Measurements from ENCODE around the gene SIVA1.

The SIVA1 gene, protein sequence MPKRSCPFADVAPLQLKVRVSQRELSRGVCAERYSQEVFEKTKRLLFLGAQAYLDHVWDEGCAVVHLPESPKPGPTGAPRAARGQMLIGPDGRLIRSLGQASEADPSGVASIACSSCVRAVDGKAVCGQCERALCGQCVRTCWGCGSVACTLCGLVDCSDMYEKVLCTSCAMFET

DNA sequence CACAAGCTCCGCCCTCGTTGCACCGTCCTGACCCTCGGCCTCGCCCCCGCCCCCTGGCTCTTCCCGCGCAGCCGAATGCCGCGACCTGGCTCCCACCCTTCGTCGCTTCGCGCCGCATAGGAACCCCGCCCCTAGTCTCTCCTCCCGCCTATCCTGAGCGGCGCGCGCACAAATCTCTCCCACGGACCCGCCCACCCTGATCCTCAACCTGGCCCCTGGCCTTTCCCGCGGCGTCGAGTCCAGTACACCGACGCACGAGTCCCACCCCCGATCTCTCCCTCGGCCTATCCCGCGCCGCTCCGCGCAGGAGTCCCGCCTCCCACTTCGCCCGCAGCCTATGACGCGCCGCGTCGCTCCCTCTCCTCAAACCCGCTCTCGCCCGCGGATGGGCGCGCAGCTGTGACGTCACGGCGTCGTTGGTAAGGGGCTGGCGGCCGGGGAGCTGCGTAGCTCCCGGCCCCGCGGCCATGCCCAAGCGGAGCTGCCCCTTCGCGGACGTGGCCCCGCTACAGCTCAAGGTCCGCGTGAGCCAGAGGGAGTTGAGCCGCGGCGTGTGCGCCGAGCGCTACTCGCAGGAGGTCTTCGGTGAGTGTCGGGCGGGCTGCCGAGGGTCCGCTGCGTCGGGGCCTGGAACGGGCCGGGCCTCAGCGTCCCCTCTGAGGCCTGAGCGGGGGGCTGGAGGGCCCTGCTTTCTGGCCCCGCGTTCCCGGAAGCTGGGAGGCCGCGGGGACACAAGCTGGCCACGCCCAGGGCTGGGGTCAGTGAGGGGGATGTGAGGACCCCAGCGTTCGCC is at the start of gene SIVA1:
Gene SIVA1, plus strand, starts transcription at position 413 of the 793 bp plus-strand sequence. Its CDS starts 55 bp downstream, at position 468.
- DNase-seq (ENCODE audit: low read depth) = peak; percentile 100

- no peak for DNase-seq (ENCODE audit: low read depth)
Observed at GRCh38 chr14:104703269-104703668, 49.7 kb upstream of the SIVA1 start.

GRCh38 chr14:104704252-104704651 is 48.7 kb upstream of the SIVA1 start:
- no peak for DNase-seq (ENCODE audit: low read depth)

DNA sequence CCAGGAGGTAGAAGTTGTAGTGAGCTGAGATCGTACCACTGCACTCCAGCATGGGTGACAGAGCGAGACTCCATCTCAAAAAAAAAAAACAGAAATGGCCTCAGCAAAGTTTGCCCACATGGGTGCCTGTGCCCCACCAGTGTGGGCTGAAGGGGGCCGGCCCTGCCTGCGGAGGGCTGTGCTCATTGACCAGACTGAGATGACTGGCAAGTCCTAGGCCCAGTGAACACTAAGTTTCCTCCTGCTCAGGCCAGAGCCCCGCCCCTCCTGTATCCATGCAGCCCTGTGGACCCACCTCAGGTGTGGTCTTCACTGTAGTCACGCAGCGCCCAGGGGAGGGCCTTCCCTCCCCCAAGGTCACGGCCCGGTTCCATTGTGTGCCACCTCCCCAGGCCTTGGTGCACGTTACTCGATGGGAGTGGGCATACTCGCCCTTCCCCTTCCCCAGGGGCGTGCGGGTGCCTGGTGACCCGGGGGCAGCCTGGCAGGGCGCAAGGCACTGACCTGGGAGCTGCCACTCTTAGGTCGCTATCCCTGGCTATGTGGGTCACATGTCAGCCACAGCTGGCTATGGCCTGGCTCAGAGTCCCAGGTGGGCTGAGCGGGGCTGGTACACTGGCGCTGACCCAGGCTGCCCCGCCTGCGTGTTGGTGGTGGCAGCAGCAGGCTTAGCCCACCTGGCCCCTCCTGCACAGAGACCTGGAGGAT is 47.5 kb upstream of the SIVA1 start:
- DNase-seq (ENCODE audit: low read depth) = peak; percentile 55

DNA sequence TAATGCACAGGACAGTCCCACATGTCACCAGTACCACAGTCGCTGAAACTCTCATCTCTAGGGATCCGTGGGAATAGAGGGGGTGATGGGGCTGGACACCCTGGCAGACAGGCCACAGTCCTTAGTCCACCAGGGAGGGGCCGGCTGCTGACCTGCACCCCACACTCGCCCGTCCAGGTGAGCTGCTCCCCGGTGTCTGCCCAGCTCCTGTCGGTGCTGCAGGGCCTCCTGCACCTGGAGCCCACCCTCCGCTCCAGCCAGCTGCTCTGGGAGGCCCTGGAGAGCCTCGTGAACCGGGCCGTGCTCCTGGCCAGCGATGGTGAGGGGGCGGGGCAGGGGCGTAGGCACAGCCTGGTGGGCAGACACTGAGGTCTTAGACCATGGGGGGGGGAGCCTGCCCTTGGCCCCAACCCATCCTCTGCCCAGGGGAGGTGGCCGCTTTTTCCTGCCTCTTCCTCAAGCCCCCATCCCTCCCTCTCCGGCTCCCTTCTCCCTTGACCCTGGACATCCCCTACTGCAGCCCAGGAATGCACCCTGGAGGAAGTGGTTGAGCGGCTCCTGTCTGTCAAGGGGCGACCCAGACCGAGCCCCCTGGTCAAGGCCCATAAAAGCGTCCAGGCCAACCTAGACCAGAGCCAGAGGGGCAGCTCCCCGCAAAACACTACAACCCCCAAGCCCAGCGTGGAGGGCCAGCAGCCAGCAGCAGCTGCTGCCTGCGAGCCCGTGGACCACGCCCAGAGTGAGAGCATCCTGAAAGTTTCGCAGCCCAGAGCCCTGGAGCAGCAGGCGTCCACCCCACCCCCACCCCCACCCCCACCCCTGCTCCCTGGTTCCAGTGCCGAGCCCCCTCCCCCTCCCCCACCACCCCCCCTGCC is 46.0 kb upstream of the SIVA1 start:
- DNase-seq (ENCODE audit: low read depth) = peak; percentile 36

GRCh38 chr14:104707608-104708595 is 45.0 kb upstream of the SIVA1 start:
- no peak for DNase-seq (ENCODE audit: low read depth)

DNA sequence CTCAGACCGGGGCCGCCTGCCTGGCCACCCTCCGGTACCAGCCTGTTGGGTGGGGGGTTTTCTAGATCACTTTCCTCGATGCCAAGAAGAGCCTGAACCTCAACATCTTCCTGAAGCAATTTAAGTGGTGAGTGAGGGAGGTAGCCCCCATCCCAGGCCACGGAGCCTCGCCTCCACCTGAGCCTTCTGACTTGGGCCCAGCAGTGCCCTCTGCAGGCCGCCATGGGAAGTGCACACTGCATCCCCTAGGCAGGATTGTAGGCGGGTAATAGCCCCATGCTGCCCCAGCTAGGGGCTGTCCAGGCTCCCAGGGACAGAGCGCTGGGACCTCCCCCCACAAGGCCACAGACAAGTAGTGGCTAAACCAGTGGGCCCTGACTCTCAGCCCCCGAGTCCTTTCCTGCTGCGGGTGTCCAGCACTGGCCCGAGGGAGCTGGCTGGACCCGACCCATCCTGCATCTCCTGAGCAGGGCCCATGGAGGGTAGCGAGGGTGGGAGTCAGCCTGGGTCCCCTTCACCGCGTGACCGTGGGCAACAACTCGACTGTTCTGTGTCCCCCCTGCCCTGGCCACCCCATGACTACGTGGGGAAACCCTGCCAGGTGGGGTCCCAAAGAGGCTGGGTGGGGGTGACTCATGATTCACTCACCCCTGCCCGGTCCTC is 44.2 kb upstream of the SIVA1 start:
- DNase-seq (ENCODE audit: low read depth) = peak; percentile 75

- DNase-seq (ENCODE audit: low read depth) = no peak
Observed at GRCh38 chr14:104709387-104710039, 43.4 kb upstream of the SIVA1 start.

- DNase-seq (ENCODE audit: low read depth) = no peak
Observed at GRCh38 chr14:104710071-104710735, 42.7 kb upstream of the SIVA1 start.

GRCh38 chr14:104712881-104713734 is 39.8 kb upstream of the SIVA1 start:
- no peak for DNase-seq (ENCODE audit: low read depth)

DNA sequence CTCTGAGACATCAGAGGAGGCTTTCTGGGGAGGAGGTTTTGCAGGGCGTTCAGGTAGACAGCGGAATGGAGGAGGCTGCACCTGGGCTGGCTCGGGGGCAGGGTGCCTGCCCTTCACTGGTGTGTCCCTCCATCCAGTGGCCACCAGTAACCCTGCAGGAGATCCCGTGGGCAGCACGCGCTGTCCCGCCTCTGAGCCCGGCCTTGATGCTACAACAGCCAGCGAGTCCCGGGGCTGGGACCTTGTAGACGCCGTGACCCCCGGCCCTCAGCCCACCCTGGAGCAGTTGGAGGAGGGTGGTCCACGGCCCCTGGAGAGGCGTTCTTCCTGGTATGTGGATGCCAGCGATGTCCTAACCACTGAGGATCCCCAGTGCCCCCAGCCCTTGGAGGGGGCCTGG is 38.9 kb upstream of the SIVA1 start:
- no peak for DNase-seq (ENCODE audit: low read depth)

- DNase-seq (ENCODE audit: low read depth) = no peak
Observed at GRCh38 chr14:104714681-104715080, 38.3 kb upstream of the SIVA1 start.

- DNase-seq (ENCODE audit: low read depth) = no peak
Observed at GRCh38 chr14:104715416-104715815, 37.5 kb upstream of the SIVA1 start.

GRCh38 chr14:104715871-104716270 is 37.1 kb upstream of the SIVA1 start:
- no peak for DNase-seq (ENCODE audit: low read depth)

- DNase-seq (ENCODE audit: low read depth) = no peak
Observed at GRCh38 chr14:104717137-104717536, 35.8 kb upstream of the SIVA1 start.

DNA sequence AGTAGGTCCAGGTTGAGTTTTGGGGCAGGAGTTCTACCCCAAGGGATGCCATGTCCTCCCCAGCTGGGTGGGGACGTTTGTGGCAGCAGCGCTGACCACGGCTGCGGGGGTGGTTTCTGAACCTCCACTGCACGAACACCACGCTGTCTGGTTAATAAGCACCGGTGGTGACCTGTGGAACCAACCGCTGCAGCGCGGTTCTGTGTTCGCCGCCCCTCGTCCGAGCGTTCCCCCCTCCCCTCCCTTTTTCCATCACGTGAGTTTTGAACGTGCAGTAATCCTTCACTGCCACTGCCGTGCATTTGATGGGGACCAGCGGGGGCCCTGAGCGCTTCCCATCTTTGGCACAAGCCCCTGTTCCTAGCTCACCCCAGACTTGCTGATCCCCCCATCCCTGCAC is 35.3 kb upstream of the SIVA1 start:
- no peak for DNase-seq (ENCODE audit: low read depth)

GRCh38 chr14:104718147-104718546 is 34.8 kb upstream of the SIVA1 start:
- DNase-seq (ENCODE audit: low read depth) = no peak

DNA sequence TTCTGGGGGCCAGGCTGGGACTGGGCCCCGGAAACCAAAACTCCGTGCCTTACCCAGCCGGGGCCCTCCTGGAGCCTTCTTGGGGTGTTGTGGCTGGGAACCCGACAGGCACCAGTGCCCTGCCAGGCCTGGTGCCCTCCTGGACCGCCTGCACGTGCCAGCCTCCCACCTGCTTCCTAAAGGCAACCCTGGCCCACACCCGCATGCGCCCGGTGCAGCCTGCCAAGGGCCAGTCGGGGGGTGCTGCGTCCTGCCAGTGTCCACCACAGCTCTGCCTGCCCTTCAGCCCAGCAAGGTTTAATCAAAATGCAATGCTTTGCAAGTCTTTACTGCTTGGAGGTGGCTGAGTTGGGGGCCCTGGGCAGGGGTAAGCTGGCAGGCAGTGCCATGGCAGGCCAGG is 34.1 kb upstream of the SIVA1 start:
- DNase-seq (ENCODE audit: low read depth) = no peak
